Adrenal gland (tissue), 19 donors: ENCODE data around the gene LRRC8E. TPM values are rescaled to one million over a fixed set of nuclear protein-coding genes. Genes with fewer than 3 reads are reported as not detected.

Source experiments
- DNase-seq, 7 donors: peaks; one replicate each; pipeline ENCODE4 v3.0.0-alpha.2; 2019 to 2020
- H3K27ac ChIP-seq, 5 donors: fragments of 200-600 bp; sonication (generic) in 4 of 5; 1 replicate in 3 of 5; 2 replicates in 2 of 5; pipeline versions ENCODE4 v1.5.1 to v1.8.0; 2016 to 2020; ENCODE audit warnings: mild to moderate bottlenecking in 1 of 5
- H3K27me3 ChIP-seq: fragments of 200-600 bp; 2 replicates; pipeline ENCODE4 v1.8.0; 2021
- H3K36me3 ChIP-seq, 2 donors: fragments of 200-600 bp; replicated peaks in 1 of 2; 1 replicate in 1 of 2; 2 replicates in 1 of 2; pipeline versions ENCODE4 v1.5.1 to v1.8.0; 2018 to 2022
- H3K4me1 ChIP-seq, 2 donors: fragments of 200-600 bp; replicated peaks in 1 of 2; 1 replicate in 1 of 2; 2 replicates in 1 of 2; pipeline versions ENCODE4 v1.5.1 to v1.8.0; 2018 to 2021
- H3K4me3 ChIP-seq, 4 donors: fragments of 200-600 bp; sonication (generic) in 3 of 4; one replicate each; pipeline ENCODE4 v1.5.1; 2016 to 2018
- H3K9me3 ChIP-seq, 3 donors: fragments of 200-600 bp; sonication (generic) in 1 of 3; replicated peaks in 1 of 3; 1 replicate in 2 of 3; 2 replicates in 1 of 3; pipeline versions ENCODE4 v1.5.1 to v1.8.0; 2016 to 2021
- CTCF ChIP-seq, 6 experiments: fragments of 450-650 bp in 4 of 6; fragments of 200-600 bp in 2 of 6; sonication (generic) in 1 of 6; IDR thresholded peaks; 1 replicate in 5 of 6; 2 replicates in 1 of 6; pipeline versions ENCODE4 v1.5.1 to v1.8.0; 2016 to 2021; ENCODE audit warnings: antibody characterized with exemption in 6 of 6, mild to moderate bottlenecking in 2 of 6, moderate library complexity in 1 of 6
- POLR2A ChIP-seq, 2 donors: fragments of 450-650 bp; IDR thresholded peaks; one replicate each; pipeline ENCODE4 v1.6.1; 2017; ENCODE audit warnings: antibody characterized with exemption in 2 of 2, mild to moderate bottlenecking in 2 of 2, moderate library complexity in 1 of 2
- WGBS, 4 donors: extraction: QIAGEN DNeasy Blood & Tissue Kit in 2 of 4; methylation state at CpG; one replicate each; pipeline versions ENCODE4 v1.1.5 to v1.1.7; 2013 to 2017; 5-methylcytosine and 5-hydroxymethylcytosine counted together
- intact Hi-C, 2 donors: fragments of 100-400 bp; cut with DNase I; formaldehyde crosslinking; loops; one replicate each; pipeline versions ENCODE4 v1.14.1 to v1.15.0; 2022 to 2023
- long read RNA-seq, 10 donors: library from polyadenylated mRNA in 3 of 10; unstranded in 2 of 10; stranded (forward) in 1 of 10; transcript quantifications; one replicate each; pipeline ENCODE4 v2.0.0 and lab custom pipeline, GENCODE V29; 2021 to 2026
- polyA plus RNA-seq, 3 donors: library from polyadenylated mRNA; stranded (reverse); fragments of 200-250 nt in 2 of 3; fragments of 350-450 nt in 1 of 3; fragmentation: Illumina TruSeq in 1 of 3; extraction: RNeasy Lipid Tissue Mini Kit (QIAGEN cat#74804) in 1 of 3; gene quantifications; one replicate each; pipeline ENCODE4 v1.2.3, GENCODE V29; 2013 to 2014
- total RNA-seq, 9 donors: library from RNA; depleted of rRNA in 4 of 9; stranded (reverse); fragments of >200 nt in 4 of 9; fragments of 120-200 nt in 1 of 9; fragmentation: NEBNext Ultra II Directional in 1 of 9; extraction: Animal tissue kit (Norgen Biotek cat#: 25700) in 1 of 9; gene quantifications; one replicate each; pipeline versions ENCODE4 v1.1.0 to v1.2.4, GENCODE V29; 2013 to 2023
- donor health status: healthy with polysubstance abuse.
- donor health status: Bipolar disorder and iron deficiency.
- donor health status: DM: yes; HTN: yes; CAD: no.
- donor health status: DM: no; HTN: no; CAD: no.
- donor health status: DM: no; HTN: no; CAD: no.
- donor health status: DM: yes; HTN: yes; CAD: no.

The LRRC8E gene
- total RNA-seq (10 to 100 TPM in 7 of 9 donors, 1 to 10 TPM in 1, under 1 TPM in 1; 0.67 to 22.9 (median 11.8) TPM), polyA plus RNA-seq (10 to 100 TPM in 1 of 3 donors, 1 to 10 TPM in 2; 2.4 to 11.4 (median 3.1) TPM)
- long read RNA-seq, donor 1, result 0 reads
- long read RNA-seq, donor 2, result 0 reads
- long read RNA-seq, donor 3, result 0 reads
- long read RNA-seq, donor 4, transcript LRRC8E-201 (3 exons, 3,595 nt), result major isoform, 5 of 9 reads
- long read RNA-seq, donor 4, partial matches to known transcripts, result 0 of 9 reads
- long read RNA-seq, donor 4, other reads (novel, unspliced or antisense), result 4 of 9 reads
- long read RNA-seq, donor 5, transcript LRRC8E-202 (3 exons, 555 nt), result minor isoform, 8 of 38 reads
- long read RNA-seq, donor 5, transcript LRRC8E-201 (3 exons, 3,595 nt), result major isoform, 25 of 38 reads
- long read RNA-seq, donor 5, partial matches to known transcripts, result 0 of 38 reads
- long read RNA-seq, donor 5, other reads (novel, unspliced or antisense), result 3 of 38 reads
- long read RNA-seq, donor 6, partial matches to known transcripts, result 0 of 3 reads
- long read RNA-seq, donor 6, other reads (novel, unspliced or antisense), result 0 of 3 reads
- long read RNA-seq, donor 7, result 0 reads
- long read RNA-seq, donor 8, result 0 reads
- long read RNA-seq, donor 9, result 0 reads
- long read RNA-seq, donor 10, result 0 reads

GRCh38 chr19:7888145-7888825, at the start of gene LRRC8E:
TSS of gene LRRC8E (plus strand) at chr19:7888510. CDS start at chr19:7895604, 7,094 bp downstream.
- 8 to 25% (median 13%) methylated on average over 15 to 53 of the region's 53 CpGs for WGBS, 4 donors
- Histone ChIP-seq H3K27me3 (no peaks in the 10 kb centered on the region), H3K36me3 (no peaks in the 10 kb centered on the region), H3K4me1 (peaks cover 4% of the 10 kb centered on the region in 2 donors), H3K4me3 (peak within 1 kb of the TSS in 2 of 4 donors; percentile 33 to 74), H3K9me3 (no peaks in the 10 kb centered on the region), H3K27ac (peak within 1 kb of the TSS in 2 of 5 donors; percentile 67 to 71)
- no peak for TF ChIP-seq CTCF (IDR thresholded peaks at IDR 0.05)
- peak in 1 of 2 donors; percentile 73 for TF ChIP-seq POLR2A (IDR thresholded peaks at IDR 0.05)
- intact Hi-C loops, result no loop called here
- peak in 6 of 7 donors; percentile 67 to 82 (median 74) for DNase-seq

- 92 to 98% (median 94%) methylated on average over 6 of the region's 6 CpGs for WGBS, 4 donors
- Histone ChIP-seq H3K27me3 (no peaks in the 10 kb centered on the region), H3K4me1 (no peaks in the 10 kb centered on the region), H3K4me3 (no peak overlapping the region), H3K36me3 (no peaks in the 10 kb centered on the region), H3K27ac (no peak overlapping the region), H3K9me3 (no peaks in the 10 kb centered on the region)
- intact Hi-C loops, result no loop called here
- no peak for DNase-seq
- TF ChIP-seq CTCF (IDR thresholded peaks at IDR 0.05) (no peak), POLR2A (IDR thresholded peaks at IDR 0.05) (no peak)
These were observed 48.8 kb upstream of the LRRC8E start for GRCh38 chr19:7839476-7839875.

- Histone ChIP-seq H3K27me3 (no peaks in the 10 kb centered on the region), H3K4me3 (no peak overlapping the region), H3K36me3 (no peaks in the 10 kb centered on the region), H3K9me3 (no peaks in the 10 kb centered on the region), H3K27ac (no peak overlapping the region), H3K4me1 (no peaks in the 10 kb centered on the region)
- 90 to 96% (median 95%) methylated on average over 8 of the region's 8 CpGs for WGBS, 4 donors
- DNase-seq, result no peak
- intact Hi-C loops, result no loop called here
- TF ChIP-seq POLR2A (IDR thresholded peaks at IDR 0.05), result no peak
These were observed 47.7 kb upstream of the LRRC8E start for GRCh38 chr19:7840629-7841028.

DNA sequence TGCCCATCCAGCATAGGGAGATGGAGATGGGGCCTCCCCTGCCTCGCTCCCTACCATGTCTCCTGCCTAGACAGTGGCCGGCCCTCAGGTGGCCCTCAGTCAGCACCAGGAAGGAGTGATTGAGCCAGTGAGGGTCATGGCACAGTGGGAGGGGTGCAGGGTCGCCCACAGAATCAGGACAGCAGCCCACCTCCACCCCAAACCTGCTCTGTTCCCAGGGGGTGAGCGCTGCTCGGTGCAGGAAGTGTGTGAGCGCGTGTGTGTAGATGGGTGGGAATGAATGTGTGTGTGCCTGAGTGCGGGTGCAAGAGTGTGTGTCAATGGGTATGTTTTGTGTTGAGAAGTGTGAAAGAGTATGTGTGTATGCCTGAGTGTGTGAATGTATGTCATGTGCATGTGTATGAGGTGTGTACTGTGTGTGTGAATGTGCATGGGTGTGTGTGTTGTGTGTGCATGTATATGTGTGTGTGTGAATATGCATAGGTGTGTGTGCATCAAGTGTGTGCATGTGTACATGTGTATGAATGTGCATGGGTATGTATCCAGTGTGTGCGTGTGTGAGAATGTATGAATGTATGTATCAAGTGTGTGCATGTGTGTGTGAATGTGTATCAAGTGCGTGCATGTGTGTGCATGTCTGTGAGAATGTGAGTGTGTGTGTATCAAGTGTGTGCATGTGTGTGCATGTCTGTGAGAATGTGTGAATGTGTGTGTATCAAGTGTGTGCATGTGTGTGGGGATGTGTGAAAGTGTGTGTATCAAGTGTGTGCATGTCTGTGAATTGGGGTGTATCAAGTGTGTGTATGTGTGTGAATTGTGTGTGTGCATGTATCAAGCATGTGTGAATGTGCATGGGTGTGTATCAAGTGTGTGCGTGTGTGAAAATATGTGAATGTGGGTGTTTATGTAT, 46.3 kb upstream of the LRRC8E start:
- H3K4me1 ChIP-seq, result no peaks in the 10 kb centered on the region

More for the DNA sequence above, 46.3 kb upstream of the LRRC8E start:
- no peak for DNase-seq
- intact Hi-C loops, result no loop called here
- WGBS, 4 donors, result 86 to 95% (median 92%) methylated on average over 9 to 11 of the region's 11 CpGs
- no peaks in the 10 kb centered on the region for H3K9me3 ChIP-seq
- no peak overlapping the region for H3K4me3 ChIP-seq
- TF ChIP-seq CTCF (IDR thresholded peaks at IDR 0.05), result no peak
- no peak for TF ChIP-seq POLR2A (IDR thresholded peaks at IDR 0.05)
- no peaks in the 10 kb centered on the region for H3K27me3 ChIP-seq
- H3K36me3 ChIP-seq, result no peaks in the 10 kb centered on the region
- H3K27ac ChIP-seq, result no peak overlapping the region
